OCI-LY1 (cell line): Measurements from ENCODE around the gene LPIN1.

ENCODE experiments used
- H2AFZ ChIP-seq: fragments of 200-600 bp; sonication (generic), shearing (Covaris generic); 2 replicates; pipeline ENCODE4 v1.6.0; 2014; ENCODE audit warnings: antibody characterized with exemption, mild to moderate bottlenecking, low read length
- H3F3A ChIP-seq: fragments of 200-600 bp; sonication (generic), shearing (Covaris generic); 2 replicates; pipeline ENCODE4 v1.6.0; 2014; ENCODE audit warnings: mild to moderate bottlenecking, antibody characterized with exemption, low read length, moderate library complexity; ENCODE audit not compliant: insufficient read depth
- H3K27ac ChIP-seq: fragments of 200-600 bp; sonication (generic); 2 replicates; pipeline ENCODE4 v1.5.1; 2014; ENCODE audit warnings: low read length, mixed run types, mild to moderate bottlenecking, low read depth; ENCODE audit not compliant: poor library complexity, severe bottlenecking
- H3K27me3 ChIP-seq: fragments of 200-600 bp; sonication (generic); 2 replicates; pipeline ENCODE4 v1.6.0; 2014; ENCODE audit warnings: antibody characterized with exemption, mild to moderate bottlenecking, low read length, moderate library complexity; ENCODE audit not compliant: insufficient read depth
- H3K36me3 ChIP-seq: fragments of 200-600 bp; sonication (generic); 2 replicates; pipeline ENCODE4 v1.6.1; 2014; ENCODE audit warnings: mild to moderate bottlenecking, antibody characterized with exemption, low read length, moderate library complexity, mixed read lengths; ENCODE audit not compliant: insufficient read depth
- H3K4me1 ChIP-seq: fragments of 200-600 bp; sonication (generic); 2 replicates; pipeline ENCODE4 v1.5.1; 2014; ENCODE audit warnings: mild to moderate bottlenecking, low read length, moderate library complexity; ENCODE audit not compliant: insufficient read depth, severe bottlenecking
- H3K4me2 ChIP-seq: fragments of 200-600 bp; sonication (generic), shearing (Covaris generic); 2 replicates; pipeline ENCODE4 v1.6.1; 2014; ENCODE audit warnings: low read length
- H3K4me3 ChIP-seq: fragments of 200-600 bp; sonication (generic); 2 replicates; pipeline ENCODE4 v1.5.1; 2014; ENCODE audit warnings: low read length, low read depth, mild to moderate bottlenecking, mixed read lengths; ENCODE audit not compliant: poor library complexity, severe bottlenecking
- H3K79me2 ChIP-seq: fragments of 200-600 bp; shearing (Covaris generic); 2 replicates; pipeline ENCODE4 v1.6.1; 2016; ENCODE audit warnings: mixed run types, low read length, mixed read lengths; ENCODE audit not compliant: insufficient read depth
- H3K9ac ChIP-seq: fragments of 200-600 bp; sonication (generic), shearing (Covaris generic); 2 replicates; pipeline ENCODE4 v1.6.1; 2014; ENCODE audit warnings: mild to moderate bottlenecking, low read length, mixed read lengths
- H3K9me2 ChIP-seq: fragments of 200-600 bp; sonication (generic), shearing (Covaris generic); 2 replicates; pipeline ENCODE4 v1.6.1; 2014; ENCODE audit warnings: low read depth, mild to moderate bottlenecking, low read length, mixed read lengths
- H3K9me3 ChIP-seq: fragments of 200-600 bp; shearing (Covaris generic); 2 replicates; pipeline ENCODE4 v1.6.1; 2014; ENCODE audit warnings: low read length, mixed read lengths
- H4K20me1 ChIP-seq: fragments of 200-600 bp; sonication (generic), shearing (Covaris generic); 2 replicates; pipeline ENCODE4 v1.6.0; 2016; ENCODE audit warnings: mild to moderate bottlenecking, low read length; ENCODE audit not compliant: insufficient read depth
- CTCF ChIP-seq: fragments of 200-600 bp; sonication (generic), shearing (Covaris generic); IDR thresholded peaks from 2 replicates; pipeline ENCODE4 v1.5.1; 2017; ENCODE audit warnings: mild to moderate bottlenecking, antibody characterized with exemption, low read length, moderate library complexity, mixed read lengths
- EZH2 ChIP-seq: fragments of 200-600 bp; sonication (generic), shearing (Covaris generic); IDR thresholded peaks from 2 replicates; pipeline ENCODE4 v1.8.0; 2017; ENCODE audit warnings: borderline replicate concordance, mixed run types, mild to moderate bottlenecking, antibody characterized with exemption, low read length, moderate library complexity, mixed read lengths

The LPIN1 gene

GRCh38 chr2:11746376-11746806 is at the start of gene LPIN1:
LPIN1 (plus strand) TSS chr2:11746632; CDS start chr2:11765542, 18,910 bp downstream.
- peak within 1 kb of the TSS; percentile 89 for H3K4me3 ChIP-seq
- no peaks in the 10 kb centered on the region for H3K9me3 ChIP-seq
- peak within 1 kb of the TSS; percentile 98 for H3K4me2 ChIP-seq
- H3F3A ChIP-seq = peaks cover 9% of the 10 kb centered on the region; the same call in 1 of the 2 replicates
- no peaks in the 10 kb centered on the region for H3K27me3 ChIP-seq
- no peaks in the 10 kb centered on the region for H3K9me2 ChIP-seq
- TF ChIP-seq CTCF (no peak), EZH2 (no peak)
- H3K79me2 ChIP-seq = peaks cover 20% of the 10 kb centered on the region
- peak within 1 kb of the TSS; percentile 88 for H3K9ac ChIP-seq
- H4K20me1 ChIP-seq = no peaks in the 10 kb centered on the region
- peaks cover 69% of the 10 kb centered on the region for H3K4me1 ChIP-seq
- H3K36me3 ChIP-seq = no peaks in the 10 kb centered on the region
- peak within 1 kb of the TSS; percentile 98 for H3K27ac ChIP-seq
- H2AFZ ChIP-seq = no peak within 1 kb of the TSS

- Histone ChIP-seq H3K9me2 (no peaks in the 10 kb centered on the region), H3K9ac (no peak overlapping the region), H3K9me3 (no peaks in the 10 kb centered on the region), H2AFZ (no peak overlapping the region), H3K27ac (no peak overlapping the region), H3K27me3 (no peaks in the 10 kb centered on the region), H3K36me3 (no peaks in the 10 kb centered on the region), H3K4me3 (no peak overlapping the region), H3K4me1 (peaks cover 15% of the 10 kb centered on the region), H3F3A (no peaks in the 10 kb centered on the region), H4K20me1 (no peaks in the 10 kb centered on the region), H3K79me2 (no peaks in the 10 kb centered on the region), H3K4me2 (no peak overlapping the region)
- TF ChIP-seq EZH2 (no peak), CTCF (no peak)
These were observed 49.7 kb upstream of the LPIN1 start for GRCh38 chr2:11696736-11697102.

- Histone ChIP-seq H3K4me3 (no peak overlapping the region), H2AFZ (no peak overlapping the region), H3K27me3 (no peaks in the 10 kb centered on the region), H3K9ac (no peak overlapping the region), H3K9me2 (no peaks in the 10 kb centered on the region), H3K4me2 (no peak overlapping the region), H3K27ac (no peak overlapping the region), H4K20me1 (no peaks in the 10 kb centered on the region), H3K79me2 (no peaks in the 10 kb centered on the region), H3K4me1 (peaks cover 21% of the 10 kb centered on the region), H3K9me3 (no peaks in the 10 kb centered on the region), H3K36me3 (no peaks in the 10 kb centered on the region), H3F3A (no peaks in the 10 kb centered on the region)
- TF ChIP-seq EZH2 = no peak
- TF ChIP-seq CTCF = no peak
These were observed 49.1 kb upstream of the LPIN1 start for GRCh38 chr2:11697103-11697871.
